Measurements from ENCODE around the gene ADAM23. TPM values are rescaled to one million over a fixed set of nuclear protein-coding genes. Genes with fewer than 3 reads are reported as not detected.

Gene ADAM23
- total and polyA plus RNA-seq, 5 donors, result 17.0 to 56.0 (median 39.3) TPM

DNA sequence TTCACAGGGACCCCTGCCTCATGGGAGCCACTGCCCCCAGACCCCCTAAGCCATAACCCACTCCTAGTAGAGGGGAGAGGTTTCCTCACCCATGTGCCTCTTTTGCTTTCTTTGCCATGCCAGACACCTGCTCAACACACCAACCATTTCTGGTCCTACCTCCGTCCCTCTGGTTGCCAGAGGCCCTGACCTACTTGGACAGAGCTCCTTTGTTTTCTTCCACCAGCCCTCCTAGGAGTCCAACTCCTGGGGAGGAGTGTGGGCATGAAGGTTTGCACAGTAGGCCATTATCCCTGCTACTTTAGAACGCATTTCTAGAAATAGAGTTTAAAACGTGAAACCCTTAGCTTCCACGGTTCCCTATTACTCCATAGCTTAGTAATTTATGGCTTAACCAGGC, 122.3 kb downstream of the ADAM23 start:
- H3K9me3 ChIP-seq (ENCODE audit: control insufficient read depth, low read length), result no peaks in the 10 kb centered on the region
- WGBS, result 80% methylated on average over 4 of the region's 4 CpGs
- H3K4me1 ChIP-seq (ENCODE audit: control insufficient read depth, insufficient read depth, low read length), result no peaks in the 10 kb centered on the region
- no peak overlapping the region for H3K27ac ChIP-seq (ENCODE audit: low read length)
- no peak overlapping the region for H3K4me3 ChIP-seq (ENCODE audit: low read length)
- DNase-seq (no peak), ATAC-seq (no peak)
- intact Hi-C loops (cut with DNase I), result no loop called here
- H3K27me3 ChIP-seq (ENCODE audit: control insufficient read depth, insufficient read depth), result no peaks in the 10 kb centered on the region

DNA sequence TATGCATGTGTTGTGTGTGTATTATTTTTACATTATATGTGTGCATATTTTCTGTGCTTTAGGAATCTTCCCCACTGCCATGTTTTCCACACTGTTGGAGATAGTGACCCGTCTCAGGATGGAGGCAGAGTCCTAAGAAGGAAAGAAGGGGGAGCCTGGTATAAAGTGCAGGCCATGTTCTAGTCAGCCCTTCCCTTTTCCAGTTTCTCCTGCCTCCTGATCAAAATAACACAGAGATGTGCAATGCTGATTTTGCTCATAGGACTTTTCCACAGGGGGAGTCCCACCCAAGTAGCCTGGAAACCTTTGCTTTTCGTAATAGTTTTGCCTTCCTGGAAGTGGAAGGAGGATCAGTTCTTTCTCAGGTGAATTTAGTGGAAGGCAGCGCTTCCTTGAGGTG, 126.1 kb downstream of the ADAM23 start:
- Histone ChIP-seq H3K4me1 (ENCODE audit: control insufficient read depth, insufficient read depth, low read length) (no peaks in the 10 kb centered on the region), H3K27me3 (ENCODE audit: control insufficient read depth, insufficient read depth) (no peaks in the 10 kb centered on the region), H3K27ac (ENCODE audit: low read length) (no peak overlapping the region), H3K9me3 (ENCODE audit: control insufficient read depth, low read length) (no peaks in the 10 kb centered on the region), H3K4me3 (ENCODE audit: low read length) (no peak overlapping the region)
- 88% methylated on average over 3 of the region's 3 CpGs for WGBS
- intact Hi-C loops (cut with DNase I), result no loop called here
- ATAC-seq, result no peak
- DNase-seq, result no peak

DNA sequence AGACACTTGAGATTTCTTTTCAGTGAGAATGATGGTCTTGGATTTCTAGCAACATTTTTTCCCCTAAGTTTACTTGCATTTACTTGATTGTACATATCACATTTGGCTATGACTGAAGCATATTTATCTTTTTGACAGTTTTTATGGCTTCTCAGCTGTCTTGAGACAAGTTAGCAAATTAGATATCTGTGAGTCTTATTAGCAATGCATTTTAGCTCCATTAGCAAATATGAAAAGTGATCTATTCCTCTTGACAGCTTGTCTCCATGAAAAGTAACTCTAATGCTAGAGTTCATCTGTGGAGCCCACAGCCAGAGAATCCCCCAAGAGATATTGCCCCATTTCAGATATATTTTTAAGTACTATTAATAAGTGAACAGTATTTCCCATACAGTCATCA, 126.9 kb downstream of the ADAM23 start:
- H3K27me3 ChIP-seq (ENCODE audit: control insufficient read depth, insufficient read depth), result no peaks in the 10 kb centered on the region
- no peak overlapping the region for H3K4me3 ChIP-seq (ENCODE audit: low read length)
- ATAC-seq (no peak), DNase-seq (no peak)
- H3K4me1 ChIP-seq (ENCODE audit: control insufficient read depth, insufficient read depth, low read length), result no peaks in the 10 kb centered on the region
- no peak overlapping the region for H3K27ac ChIP-seq (ENCODE audit: low read length)
- H3K9me3 ChIP-seq (ENCODE audit: control insufficient read depth, low read length), result no peaks in the 10 kb centered on the region
- intact Hi-C loops (cut with DNase I), result no loop called here

DNA sequence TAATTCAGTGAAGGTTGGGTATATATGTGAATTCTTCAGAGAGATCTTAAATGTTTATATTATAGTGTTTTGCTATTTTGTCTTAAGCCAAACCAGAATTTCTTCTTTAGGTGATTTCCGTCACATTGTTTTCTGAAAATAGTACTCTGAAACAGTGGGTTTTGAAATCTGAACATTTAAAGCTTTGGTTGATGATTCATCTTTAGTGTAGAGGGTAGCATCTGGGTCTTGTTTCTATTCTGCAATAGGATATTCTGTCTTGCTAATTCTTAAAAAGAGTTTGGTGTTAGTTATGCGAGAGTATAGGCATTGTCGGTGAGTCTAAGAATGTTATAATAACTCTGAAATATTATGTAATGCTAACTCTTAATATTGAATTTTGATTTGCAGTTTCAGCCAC, 129.4 kb downstream of the ADAM23 start:
- H3K27ac ChIP-seq (ENCODE audit: low read length), result no peak overlapping the region
- WGBS, result 95% methylated on average over 3 of the region's 3 CpGs
- no peak for DNase-seq
- H3K4me1 ChIP-seq (ENCODE audit: control insufficient read depth, insufficient read depth, low read length), result no peaks in the 10 kb centered on the region
- intact Hi-C loops (cut with DNase I), result no loop called here
- H3K27me3 ChIP-seq (ENCODE audit: control insufficient read depth, insufficient read depth), result no peaks in the 10 kb centered on the region
- H3K4me3 ChIP-seq (ENCODE audit: low read length), result no peak overlapping the region
- ATAC-seq, result no peak
- no peaks in the 10 kb centered on the region for H3K9me3 ChIP-seq (ENCODE audit: control insufficient read depth, low read length)

DNA sequence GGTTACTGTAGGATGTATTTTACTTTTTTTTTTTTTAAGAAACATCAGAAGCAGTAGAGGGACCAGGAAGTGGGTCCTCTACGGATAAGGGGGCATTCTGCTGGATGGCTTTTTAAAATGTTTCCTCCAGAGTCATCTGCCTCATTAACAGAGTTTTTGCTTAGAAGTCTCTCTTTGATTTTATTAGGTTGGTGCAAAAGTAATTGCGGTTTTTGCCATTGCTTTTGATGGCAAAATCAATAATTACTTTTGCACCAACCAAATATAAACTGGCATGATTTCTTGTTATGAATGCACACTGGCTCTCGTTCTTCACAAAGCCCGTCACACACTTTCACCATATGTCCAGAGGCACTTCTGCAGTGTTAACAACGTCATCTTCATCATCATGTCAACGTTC, 130.5 kb downstream of the ADAM23 start:
- no peak overlapping the region for H3K27ac ChIP-seq (ENCODE audit: low read length)

DNA sequence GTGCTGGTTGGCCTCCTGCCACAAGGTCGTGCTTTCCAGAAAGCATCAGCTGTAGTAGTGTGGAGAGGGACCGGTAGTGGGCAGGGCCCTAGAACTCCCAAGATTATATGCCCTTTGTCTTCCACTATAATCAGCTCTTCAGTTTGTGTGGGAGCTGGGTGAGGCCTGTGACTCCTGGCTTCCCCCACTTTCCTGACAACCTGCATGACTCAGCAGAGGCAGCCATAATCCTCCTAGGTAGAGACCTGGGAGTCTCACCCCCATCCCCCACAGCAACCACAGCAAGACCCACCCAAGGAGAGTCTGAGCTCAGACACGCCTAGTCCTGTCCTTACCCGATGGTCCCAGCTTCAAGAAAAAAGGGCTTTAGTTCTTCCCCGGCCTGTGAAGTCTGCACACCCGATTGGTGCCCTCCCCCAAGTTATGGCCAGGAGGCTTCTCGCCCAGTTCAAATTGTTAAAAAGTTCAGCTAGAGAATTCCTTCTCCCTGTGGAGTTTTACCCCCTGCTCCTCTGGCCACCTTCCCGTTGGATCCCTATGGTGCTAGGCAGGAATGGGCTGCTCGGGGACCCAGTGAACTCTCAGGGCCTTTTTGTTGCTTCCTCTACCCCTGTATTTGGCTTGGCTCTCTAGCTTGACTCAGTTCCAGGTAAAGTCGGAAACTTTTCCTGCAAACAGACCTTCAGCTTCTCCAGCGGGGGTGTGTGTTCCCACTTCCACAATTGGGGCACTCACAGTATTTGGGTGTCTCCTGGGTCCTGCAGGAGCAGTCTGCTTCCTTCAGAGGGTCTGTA, 141.2 kb downstream of the ADAM23 start:
- no peaks in the 10 kb centered on the region for H3K9me3 ChIP-seq (ENCODE audit: control insufficient read depth, low read length)
- WGBS, result 67% methylated on average over 11 of the region's 11 CpGs
- H3K27me3 ChIP-seq (ENCODE audit: control insufficient read depth, insufficient read depth), result no peaks in the 10 kb centered on the region
- peaks cover 1% of the 10 kb centered on the region for H3K4me1 ChIP-seq (ENCODE audit: control insufficient read depth, insufficient read depth, low read length)
- H3K4me3 ChIP-seq (ENCODE audit: low read length), result no peak overlapping the region
- ATAC-seq, result peak in 1 of 2 donors; percentile 90
- H3K27ac ChIP-seq (ENCODE audit: low read length), result no peak overlapping the region
- peak; percentile 17 to 50 (median 39) for DNase-seq
- intact Hi-C loops (cut with DNase I), result no loop called here

More for the DNA sequence above, 130.5 kb downstream of the ADAM23 start:
- DNase-seq, result no peak
- intact Hi-C loops (cut with DNase I), result no loop called here
- Histone ChIP-seq H3K9me3 (ENCODE audit: control insufficient read depth, low read length) (no peaks in the 10 kb centered on the region), H3K4me1 (ENCODE audit: control insufficient read depth, insufficient read depth, low read length) (no peaks in the 10 kb centered on the region), H3K27me3 (ENCODE audit: control insufficient read depth, insufficient read depth) (no peaks in the 10 kb centered on the region), H3K4me3 (ENCODE audit: low read length) (no peak overlapping the region)
- ATAC-seq, result no peak
- 85% methylated on average over 6 of the region's 6 CpGs for WGBS

DNA sequence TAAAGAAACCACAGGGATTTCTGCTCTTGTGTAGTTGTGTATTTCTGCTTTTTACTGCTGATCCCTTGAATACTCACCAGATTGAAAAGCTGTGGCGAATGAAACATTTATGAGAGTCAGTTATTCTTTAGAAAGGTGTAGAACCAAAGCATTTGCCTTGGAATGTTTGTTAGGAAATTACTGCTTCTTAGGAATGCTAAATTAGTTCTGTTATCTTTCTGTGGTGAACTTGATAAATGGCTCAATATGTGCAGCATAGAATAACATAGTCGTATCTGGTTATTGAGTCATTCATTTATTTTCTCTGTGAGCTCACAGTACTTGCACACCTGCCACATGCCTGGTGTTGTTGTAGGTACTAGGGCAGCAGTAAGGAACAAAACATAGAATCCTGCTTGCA, 142.0 kb downstream of the ADAM23 start:
- Histone ChIP-seq H3K27me3 (ENCODE audit: control insufficient read depth, insufficient read depth) (no peaks in the 10 kb centered on the region), H3K4me3 (ENCODE audit: low read length) (no peak overlapping the region), H3K9me3 (ENCODE audit: control insufficient read depth, low read length) (no peaks in the 10 kb centered on the region), H3K27ac (ENCODE audit: low read length) (no peak overlapping the region), H3K4me1 (ENCODE audit: control insufficient read depth, insufficient read depth, low read length) (peaks cover 1% of the 10 kb centered on the region)
- intact Hi-C loops (cut with DNase I), result no loop called here
- WGBS, result 71% methylated on average over 2 of the region's 2 CpGs
- DNase-seq (no peak), ATAC-seq (peak in 1 of 2 donors; percentile 11)

DNA sequence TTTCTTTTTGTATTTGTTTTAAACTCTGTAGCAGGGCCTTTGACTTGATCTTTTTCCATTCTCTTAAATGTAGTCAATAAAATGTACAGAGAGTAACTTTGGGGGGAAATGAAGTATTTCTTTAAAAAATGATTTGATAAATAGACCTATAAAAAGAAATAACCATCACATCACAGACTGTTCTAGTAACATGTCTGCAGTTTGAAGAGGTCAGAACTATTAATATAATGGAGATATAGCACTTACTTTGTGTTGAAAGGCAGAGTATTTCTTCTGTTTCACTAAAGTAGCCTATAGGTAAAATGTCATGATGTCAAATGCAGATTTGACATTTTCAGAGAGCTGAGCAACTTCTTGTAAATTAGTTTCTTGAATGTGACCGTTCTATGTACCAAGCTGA, 143.3 kb downstream of the ADAM23 start:
- no peak for DNase-seq
- Histone ChIP-seq H3K4me3 (ENCODE audit: low read length) (no peak overlapping the region), H3K9me3 (ENCODE audit: control insufficient read depth, low read length) (no peaks in the 10 kb centered on the region), H3K27me3 (ENCODE audit: control insufficient read depth, insufficient read depth) (no peaks in the 10 kb centered on the region), H3K4me1 (ENCODE audit: control insufficient read depth, insufficient read depth, low read length) (peaks cover 1% of the 10 kb centered on the region), H3K27ac (ENCODE audit: low read length) (no peak overlapping the region)
- WGBS, result 31% methylated on average over 1 of the region's 1 CpG
- intact Hi-C loops (cut with DNase I), result no loop called here
- ATAC-seq, result no peak

DNA sequence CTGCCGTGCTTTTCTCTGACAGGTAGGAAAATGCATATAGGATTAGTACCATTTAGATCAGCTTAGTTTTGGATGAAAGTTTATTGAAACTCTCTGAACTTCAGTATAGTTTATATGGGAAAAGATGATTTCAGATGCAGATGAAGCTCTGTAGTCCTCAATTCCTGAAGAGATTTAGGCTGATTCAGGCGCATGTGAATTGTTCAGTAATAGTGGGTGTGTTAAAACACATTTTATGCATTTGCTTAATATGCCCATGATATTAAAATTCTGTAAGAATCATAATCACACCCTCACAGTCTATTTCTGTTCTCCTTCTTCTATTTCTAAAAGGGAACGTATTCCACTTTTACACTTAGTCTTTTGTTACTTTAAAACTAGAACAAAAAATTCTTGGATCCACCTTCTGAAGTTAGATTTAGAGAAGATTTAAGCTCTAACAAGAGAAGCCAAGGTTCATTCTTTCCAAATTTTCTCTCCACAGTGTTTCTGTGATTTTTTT, 154.4 kb downstream of the ADAM23 start:
- Histone ChIP-seq H3K9me3 (ENCODE audit: control insufficient read depth, low read length) (no peaks in the 10 kb centered on the region), H3K27me3 (ENCODE audit: control insufficient read depth, insufficient read depth) (no peaks in the 10 kb centered on the region), H3K4me1 (ENCODE audit: control insufficient read depth, insufficient read depth, low read length) (no peaks in the 10 kb centered on the region), H3K4me3 (ENCODE audit: low read length) (no peak overlapping the region), H3K27ac (ENCODE audit: low read length) (no peak overlapping the region)
- 91% methylated on average over 3 of the region's 3 CpGs for WGBS
- no peak for DNase-seq
- intact Hi-C loops (cut with DNase I), result no loop called here
- no peak for ATAC-seq

DNA sequence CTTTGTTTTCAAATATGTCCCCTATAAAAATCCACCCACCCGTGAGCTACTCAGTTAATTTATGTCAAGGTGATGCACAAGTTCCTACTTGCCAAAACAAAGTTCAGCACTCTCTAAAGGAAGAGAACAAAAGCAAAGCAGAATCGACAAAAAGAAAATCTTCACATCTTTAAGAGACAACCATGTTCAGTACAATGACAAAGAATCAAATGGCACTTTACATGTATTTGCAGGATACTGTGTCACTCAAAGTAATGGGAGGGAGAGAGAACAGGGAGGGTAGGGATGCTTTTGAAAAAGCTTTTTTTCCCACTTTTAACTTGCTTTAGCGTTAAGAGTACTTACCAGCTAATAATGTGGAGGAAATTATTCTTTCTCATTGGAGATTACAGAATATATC, 159.9 kb downstream of the ADAM23 start:
- ATAC-seq, result no peak
- intact Hi-C loops (cut with DNase I), result no loop called here
- no peak for DNase-seq
- Histone ChIP-seq H3K27ac (ENCODE audit: low read length) (no peak overlapping the region), H3K4me3 (ENCODE audit: low read length) (no peak overlapping the region), H3K9me3 (ENCODE audit: control insufficient read depth, low read length) (no peaks in the 10 kb centered on the region), H3K27me3 (ENCODE audit: control insufficient read depth, insufficient read depth) (no peaks in the 10 kb centered on the region), H3K4me1 (ENCODE audit: control insufficient read depth, insufficient read depth, low read length) (no peaks in the 10 kb centered on the region)
- WGBS, result 86% methylated on average over 3 of the region's 3 CpGs

DNA sequence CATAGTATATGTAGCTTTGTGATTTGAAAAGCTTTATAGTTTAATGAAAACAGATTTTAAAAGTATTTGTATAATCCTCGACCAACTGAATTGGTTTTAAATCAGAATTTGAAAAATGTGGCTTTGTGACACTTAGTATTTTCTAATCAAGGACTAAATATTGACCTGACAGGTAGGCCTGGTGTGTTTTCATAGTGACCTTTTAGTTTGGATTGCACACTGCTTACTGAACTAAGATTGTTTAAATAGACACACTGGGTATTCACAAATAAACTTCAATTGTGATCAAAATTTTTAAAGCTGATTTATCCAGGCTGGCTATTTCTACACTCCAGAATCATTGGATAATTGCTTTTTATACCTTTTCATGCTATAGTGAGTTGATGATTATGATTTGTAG, 167.1 kb downstream of the ADAM23 start:
- WGBS, result 72% methylated on average over 1 of the region's 1 CpG
- H3K4me3 ChIP-seq (ENCODE audit: low read length), result no peak overlapping the region
- intact Hi-C loops (cut with DNase I), result no loop called here
- H3K27ac ChIP-seq (ENCODE audit: low read length), result no peak overlapping the region
- no peaks in the 10 kb centered on the region for H3K27me3 ChIP-seq (ENCODE audit: control insufficient read depth, insufficient read depth)
- no peaks in the 10 kb centered on the region for H3K4me1 ChIP-seq (ENCODE audit: control insufficient read depth, insufficient read depth, low read length)
- DNase-seq, result no peak
- no peak for ATAC-seq
- no peaks in the 10 kb centered on the region for H3K9me3 ChIP-seq (ENCODE audit: control insufficient read depth, low read length)

DNA sequence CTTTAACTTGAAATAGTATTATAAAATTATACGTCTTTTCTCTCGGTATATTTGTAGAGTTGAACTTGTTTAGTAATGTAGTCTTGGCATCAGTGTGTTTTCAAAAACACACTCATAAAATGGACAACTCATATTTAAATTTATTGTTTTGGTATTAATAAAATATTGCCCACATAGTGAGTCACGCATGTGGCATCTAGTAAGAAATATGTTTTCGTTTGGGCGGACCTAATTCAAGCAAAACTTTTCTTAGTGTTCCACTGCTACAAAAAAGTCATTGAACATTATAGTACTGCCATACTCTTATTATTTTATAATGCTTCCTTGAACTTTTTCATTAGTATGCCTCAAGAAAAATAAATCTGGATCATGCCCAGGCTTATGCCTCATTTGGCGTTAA, 167.9 kb downstream of the ADAM23 start:
- 90% methylated on average over 6 of the region's 6 CpGs for WGBS
- intact Hi-C loops (cut with DNase I), result no loop called here

More for the DNA sequence above, 167.9 kb downstream of the ADAM23 start:
- no peak for DNase-seq
- ATAC-seq, result no peak
- Histone ChIP-seq H3K27me3 (ENCODE audit: control insufficient read depth, insufficient read depth) (no peaks in the 10 kb centered on the region), H3K9me3 (ENCODE audit: control insufficient read depth, low read length) (no peaks in the 10 kb centered on the region), H3K27ac (ENCODE audit: low read length) (no peak overlapping the region), H3K4me1 (ENCODE audit: control insufficient read depth, insufficient read depth, low read length) (no peaks in the 10 kb centered on the region), H3K4me3 (ENCODE audit: low read length) (no peak overlapping the region)
